Stimulated activated CD4-positive, alpha-beta T cell treated with anti-CD3 and anti-CD28 coated beads, Interleukin-12 subunit alpha, Interleukin-12 subunit beta, amount 100 ng/mL, for 48 hours (primary cell): ENCODE measurements around the gene TBCA.

Experiments
- DNase-seq, 3 donors: peaks; one replicate each; pipeline ENCODE4 v3.0.0-alpha.2; 2020; ENCODE audit warnings: low read depth in 2 of 3, low spot score in 1 of 3

The TBCA gene, protein sequence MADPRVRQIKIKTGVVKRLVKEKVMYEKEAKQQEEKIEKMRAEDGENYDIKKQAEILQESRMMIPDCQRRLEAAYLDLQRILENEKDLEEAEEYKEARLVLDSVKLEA

DNA sequence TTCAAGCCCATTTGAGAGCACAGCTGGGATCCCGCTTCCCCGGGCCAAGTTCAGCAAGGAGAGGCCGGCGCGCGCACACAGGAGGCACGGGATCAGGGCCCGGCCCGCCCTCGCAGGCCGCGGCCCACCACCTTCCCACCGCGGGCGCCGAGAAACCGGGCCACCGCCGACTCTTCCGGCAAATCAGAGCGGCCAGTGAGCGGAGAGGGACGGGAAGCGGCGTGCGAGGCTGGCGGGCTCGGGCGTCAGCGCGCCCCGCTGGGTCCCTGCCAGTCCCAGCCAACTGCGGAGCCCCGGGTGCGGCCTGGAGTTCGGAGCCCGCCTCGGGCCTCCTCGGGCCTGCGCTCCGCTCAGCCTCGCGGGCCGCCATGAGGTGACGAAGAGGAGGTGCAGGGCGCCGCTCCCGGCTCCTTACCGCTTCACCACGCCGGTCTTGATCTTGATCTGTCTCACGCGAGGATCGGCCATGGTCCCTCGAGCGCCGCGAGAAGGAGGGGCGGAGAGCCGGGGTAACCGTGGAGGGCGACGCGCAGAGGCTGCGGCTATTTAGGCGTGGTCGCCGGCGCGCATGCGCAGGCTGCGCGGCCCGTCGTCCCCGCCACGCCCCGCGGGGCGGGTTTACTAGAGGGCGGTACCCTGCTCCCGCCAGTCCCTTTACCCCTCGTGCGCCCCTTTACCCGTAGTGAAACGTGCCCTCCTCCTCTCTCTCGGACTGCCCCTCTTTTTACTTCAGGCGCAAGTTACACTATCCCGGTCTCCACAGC lies at the start of gene TBCA:
Gene TBCA, minus strand, starts transcription at position 550 of the 764 bp plus-strand sequence. Its CDS starts 82 bp downstream, at position 468.
- DNase-seq, result peak; percentile 73 to 84 (median 73)

DNA sequence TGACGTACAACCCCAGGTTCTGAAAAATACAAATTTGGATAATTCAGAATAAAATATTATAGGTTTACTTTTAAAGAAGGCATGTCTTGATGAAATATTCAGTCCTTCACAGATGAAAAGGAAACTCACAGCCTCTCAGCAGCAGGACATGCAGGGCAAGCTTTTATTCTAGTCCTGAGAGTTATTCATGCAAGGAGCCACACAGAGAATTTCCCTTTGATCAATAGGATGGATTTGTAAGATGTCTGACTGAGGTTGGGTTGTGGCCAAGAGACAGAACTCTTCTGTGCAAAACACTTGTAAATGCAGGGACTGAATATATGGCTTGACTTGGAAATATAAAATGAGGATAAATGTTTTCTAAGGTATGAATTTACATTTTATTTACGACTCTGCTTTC lies 48.8 kb upstream of the TBCA start:
- no peak for DNase-seq

DNA sequence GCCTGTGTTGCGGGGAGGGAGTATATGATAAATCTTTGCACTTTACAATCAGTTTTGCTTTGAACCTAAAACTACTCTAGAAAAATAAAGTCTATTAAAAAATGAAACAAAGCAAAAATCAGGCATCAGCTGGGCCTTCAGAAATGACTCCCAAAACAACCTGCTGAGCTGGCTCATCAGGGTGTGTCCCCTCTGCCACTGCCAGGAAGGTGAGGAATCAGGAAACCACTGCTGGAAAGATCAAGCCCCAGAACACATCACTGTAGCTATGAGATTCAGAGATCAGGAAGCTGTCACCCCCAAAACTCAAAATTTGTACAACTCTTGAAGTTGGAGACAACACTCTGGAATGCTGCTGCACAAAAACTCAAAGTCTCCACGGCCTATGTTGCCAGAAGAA lies 40.5 kb upstream of the TBCA start:
- no peak for DNase-seq

DNA sequence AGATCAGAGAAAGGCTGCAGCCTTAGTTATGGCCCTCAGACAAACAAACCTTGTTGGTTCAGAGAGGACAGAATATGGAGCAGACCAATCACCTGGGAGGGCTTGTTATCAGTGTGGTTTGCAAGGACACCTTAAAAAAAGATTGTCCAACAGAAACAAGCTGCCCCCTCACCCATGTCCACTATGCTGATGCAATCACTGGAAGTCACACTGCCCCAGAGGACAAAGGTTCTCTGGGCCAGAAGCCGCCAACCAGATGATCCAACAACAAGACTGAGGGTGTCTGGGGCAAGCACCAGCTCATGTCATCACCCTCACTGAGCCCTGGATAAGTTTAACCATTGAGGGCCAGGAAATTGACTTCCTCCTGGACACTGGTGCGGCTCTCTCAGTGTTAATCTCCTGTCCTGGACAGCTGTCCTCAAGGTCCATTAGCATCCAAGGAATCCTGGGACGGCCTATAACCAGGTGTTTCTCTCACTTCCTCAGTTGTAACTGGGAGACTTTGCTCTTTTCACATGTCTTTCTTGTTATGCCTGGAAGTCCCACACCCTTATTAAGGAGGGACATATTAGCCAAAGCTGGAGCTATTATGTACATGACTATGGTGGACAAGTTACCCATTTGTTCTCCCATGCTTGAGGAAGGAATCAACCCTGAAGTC lies 36.9 kb upstream of the TBCA start:
- no peak for DNase-seq

DNA sequence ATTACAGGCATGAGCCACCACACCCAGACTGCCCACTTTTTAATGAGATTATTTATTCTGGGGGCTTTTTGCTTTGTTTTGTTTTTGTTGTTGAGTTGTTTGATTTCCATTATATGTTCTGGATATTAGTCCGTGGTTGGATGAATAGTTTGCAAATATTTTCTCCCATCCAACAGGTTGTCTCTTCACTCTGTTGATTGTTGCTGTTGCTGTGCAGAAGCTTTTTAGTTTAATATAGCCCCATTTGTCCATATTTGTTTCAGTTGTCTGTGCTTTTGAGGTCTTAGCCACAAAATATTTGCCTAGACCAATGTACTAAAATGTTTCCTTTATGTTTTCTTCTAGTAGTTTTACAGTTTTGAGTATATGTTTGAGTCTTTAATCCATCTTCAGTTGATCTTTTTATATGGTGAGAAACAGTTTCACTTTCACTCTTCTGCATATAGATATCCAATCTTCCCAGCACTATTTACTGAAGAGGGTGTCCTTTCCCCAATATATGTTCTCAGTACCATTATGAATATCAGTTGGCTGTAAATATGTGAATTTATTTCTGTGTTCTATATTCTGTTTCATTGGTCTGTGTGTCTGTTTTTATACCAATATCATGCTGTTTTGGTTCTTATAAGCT lies 30.2 kb upstream of the TBCA start:
- DNase-seq, result no peak

DNA sequence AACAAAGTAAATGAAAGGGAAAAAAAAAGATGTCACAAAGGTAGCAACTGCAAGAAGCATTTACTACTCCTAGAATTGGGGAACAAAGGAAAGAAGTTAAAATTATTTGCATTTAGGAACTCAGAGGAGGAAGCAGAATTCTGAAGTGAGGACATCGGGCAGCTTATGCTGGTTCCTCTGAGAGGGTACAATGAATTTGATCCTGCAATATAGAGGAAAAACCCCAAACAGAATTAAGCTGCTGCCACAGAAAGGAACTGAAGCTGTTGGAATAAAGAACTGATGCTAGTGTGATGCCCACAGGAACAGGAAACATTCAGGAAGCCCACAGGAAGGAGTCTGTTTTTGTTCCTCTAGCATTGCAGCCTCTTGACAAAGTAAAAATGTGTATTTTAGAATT lies 22.3 kb upstream of the TBCA start:
- DNase-seq, result no peak

DNA sequence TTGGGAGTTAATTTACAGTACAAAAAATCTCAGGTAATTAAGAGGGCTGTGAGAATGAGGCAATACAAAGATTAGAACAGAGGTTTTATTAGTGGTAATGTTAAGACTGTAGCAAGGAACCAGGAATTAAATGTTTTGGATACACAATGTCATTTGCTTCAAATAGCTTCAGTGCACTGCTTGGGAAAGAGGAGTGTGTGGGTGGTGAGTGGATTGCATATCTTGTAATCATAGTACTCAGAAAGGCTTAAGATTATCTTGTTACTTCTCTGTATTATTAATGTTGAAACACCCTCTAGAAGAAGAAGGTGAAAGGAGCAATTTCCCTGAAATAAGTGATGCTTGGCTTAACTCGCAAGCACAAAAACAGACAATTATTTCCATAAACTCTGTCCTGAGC lies 21.0 kb upstream of the TBCA start:
- no peak for DNase-seq

DNA sequence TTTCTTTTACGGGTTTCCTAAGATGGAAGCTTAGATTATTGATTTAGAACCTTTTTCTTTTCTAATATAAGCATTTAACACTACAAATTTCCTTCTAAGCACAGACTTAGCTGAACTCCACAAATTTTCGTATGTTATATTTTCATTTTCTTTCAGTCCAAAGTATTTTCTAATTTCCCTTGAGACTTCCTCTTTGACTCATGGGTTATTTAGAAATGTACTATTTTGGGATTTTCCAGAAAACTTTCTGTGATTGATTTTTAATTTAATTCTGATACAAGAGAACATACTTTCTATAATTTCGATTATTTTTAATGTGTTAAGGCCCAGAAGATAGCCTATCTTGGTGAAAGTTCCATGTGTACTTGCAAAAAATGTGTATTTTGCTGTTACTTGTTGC lies 19.7 kb upstream of the TBCA start:
- no peak for DNase-seq

DNA sequence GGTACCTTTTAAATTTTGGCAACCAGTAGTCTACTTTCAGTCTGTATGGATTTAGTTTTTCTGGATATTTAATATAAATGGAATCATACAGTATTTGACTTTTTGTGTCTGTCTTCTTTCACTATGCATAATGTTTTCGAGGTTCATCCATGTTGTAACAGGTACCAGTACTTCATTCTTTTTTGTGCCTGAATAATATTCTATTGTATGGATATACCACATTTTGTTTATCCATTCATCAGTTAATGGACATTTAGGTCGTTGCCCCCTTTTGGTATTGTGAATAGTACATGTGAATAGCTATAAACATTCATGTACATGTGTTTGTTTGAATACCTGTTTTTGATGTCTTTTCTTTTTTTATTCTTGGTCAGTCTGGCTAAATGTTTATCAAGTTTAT lies 19.1 kb upstream of the TBCA start:
- DNase-seq, result no peak

DNA sequence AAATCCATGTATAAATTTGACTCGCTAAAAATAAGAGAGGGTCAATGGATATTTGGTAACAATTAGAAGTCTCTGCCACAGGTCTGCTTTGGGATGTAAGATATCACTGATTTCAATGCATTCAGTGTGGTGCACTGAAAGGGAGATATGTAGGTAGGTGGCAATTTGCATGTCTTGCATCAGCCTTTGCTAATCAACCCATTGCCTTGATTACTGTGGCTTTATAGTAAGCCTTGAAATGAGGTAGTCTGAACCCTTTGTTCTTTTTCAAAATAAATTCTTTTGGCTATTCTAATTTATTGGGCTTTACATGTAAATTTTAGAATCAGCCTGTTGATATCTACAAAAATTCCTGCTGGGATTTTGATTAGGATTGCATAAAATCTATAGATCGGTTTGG lies 15.8 kb upstream of the TBCA start:
- DNase-seq, result no peak

DNA sequence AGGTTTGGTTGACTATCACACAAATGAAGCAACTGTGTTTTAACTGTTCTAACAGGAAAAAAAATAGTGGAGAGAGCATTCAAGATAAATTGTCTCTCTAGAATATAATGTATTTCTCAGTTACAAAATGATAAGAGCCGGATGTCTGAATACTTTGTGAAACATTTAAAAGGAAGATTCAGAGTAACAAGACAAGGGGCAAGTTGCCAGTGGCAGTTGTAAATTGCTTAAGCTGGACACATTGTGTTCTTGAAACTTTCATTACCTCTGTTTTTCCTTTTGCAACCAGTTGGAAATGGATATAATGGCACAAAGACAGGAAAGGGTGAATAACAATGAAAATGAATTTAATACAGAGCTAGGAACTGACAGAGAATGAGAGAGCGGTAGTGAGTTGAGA lies 15.2 kb upstream of the TBCA start:
- DNase-seq, result no peak

DNA sequence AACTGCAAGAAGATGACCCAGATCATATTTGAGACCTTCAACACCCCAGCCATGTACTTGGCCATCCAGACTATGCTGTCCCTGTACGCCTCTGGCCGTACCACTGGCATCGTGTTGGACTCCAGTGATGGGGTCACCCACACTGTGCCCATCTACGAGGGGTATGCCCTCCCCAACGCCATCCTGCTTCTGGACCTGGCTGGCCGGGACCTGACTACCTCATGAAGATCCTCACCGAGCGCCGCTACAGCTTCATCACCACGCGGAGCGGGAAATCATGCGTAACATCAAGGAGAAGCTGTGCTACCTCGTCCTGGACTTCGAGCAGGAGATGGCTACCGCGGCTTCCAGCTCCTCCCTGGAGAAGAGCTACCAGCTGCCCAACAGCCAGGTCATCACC lies 9.1 kb upstream of the TBCA start:
- DNase-seq, result no peak

DNA sequence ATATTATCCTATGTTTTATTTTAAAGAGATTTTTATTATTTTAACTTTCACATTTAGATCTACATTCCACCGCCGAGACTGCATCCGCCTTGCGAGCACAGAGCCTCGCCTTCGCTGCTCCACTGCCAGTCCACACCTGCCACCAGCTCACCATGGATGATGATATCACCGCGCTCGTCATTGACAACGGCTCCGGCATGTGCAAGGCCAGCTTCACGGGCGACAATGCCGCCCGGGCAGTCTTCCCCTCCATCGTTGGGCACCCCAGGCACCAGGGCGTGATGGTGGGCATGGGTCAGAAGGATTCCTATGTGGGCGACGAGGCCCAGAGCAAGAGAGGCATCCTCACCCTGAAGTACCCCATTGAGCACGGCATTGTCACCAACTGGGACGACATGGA lies 8.6 kb upstream of the TBCA start:
- DNase-seq, result no peak

DNA sequence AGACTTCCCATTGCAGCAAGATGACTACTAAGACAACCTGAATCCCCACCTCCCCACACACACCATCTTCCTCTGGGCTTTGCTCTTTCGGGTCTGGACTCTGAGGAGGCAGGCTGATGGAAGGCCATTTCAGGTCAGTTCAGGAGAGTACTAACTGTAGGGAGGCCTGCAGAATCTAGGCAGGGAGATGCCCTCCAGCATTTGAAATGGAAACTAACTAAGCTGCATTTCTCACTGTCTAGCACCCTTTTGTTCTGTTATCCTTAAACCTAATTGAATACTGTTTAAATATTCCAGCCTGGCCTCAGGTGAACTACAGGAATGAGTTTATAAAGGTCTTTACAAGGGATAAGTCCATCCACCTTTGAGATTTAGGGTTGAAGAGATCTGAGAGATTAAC lies 4.9 kb upstream of the TBCA start:
- no peak for DNase-seq

DNA sequence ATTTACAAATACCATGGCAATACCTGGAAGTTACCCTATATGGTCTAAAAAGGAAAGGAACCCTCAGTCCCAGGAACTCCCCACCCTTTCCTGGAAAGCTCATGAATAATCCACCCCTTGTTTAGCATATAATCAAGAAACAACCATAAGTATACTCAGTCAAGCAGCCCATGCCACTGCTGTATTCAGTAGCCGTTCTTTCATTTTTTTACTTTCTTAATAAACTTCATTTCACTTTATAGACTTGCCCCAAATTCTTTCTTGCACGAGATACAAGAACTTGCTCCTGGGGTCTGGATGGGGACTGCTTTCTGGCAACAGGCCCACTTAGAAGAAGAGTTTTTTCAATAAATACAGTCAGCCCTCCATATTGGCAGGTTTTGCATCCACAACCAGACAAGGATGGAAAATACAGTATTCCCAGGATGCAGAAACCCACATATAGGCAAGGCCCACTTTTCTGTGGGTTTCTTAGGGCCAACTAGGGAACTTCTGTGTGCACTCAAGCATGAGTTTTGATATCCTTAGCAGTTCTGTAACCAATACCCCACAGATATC lies 2.8 kb upstream of the TBCA start:
- DNase-seq, result no peak

DNA sequence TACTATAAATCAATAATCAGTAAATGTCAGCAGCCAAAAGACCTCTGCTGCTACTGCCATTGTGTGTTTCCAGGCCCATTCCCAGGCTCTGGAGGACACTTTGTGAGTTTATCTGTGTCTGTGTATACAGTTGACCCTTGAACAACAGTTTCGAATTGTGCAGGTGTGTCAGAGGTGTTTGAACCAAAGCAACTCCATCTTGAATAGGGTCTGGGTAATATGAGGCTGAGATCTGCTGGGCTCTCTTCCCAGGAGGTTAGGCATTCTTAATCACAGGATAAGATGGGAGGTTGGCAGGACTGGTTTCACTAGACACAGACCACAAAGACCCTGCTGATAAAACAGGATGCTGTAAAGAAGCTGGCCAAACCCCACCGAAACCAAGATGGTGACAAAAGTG lies 2.3 kb upstream of the TBCA start:
- DNase-seq, result no peak

DNA sequence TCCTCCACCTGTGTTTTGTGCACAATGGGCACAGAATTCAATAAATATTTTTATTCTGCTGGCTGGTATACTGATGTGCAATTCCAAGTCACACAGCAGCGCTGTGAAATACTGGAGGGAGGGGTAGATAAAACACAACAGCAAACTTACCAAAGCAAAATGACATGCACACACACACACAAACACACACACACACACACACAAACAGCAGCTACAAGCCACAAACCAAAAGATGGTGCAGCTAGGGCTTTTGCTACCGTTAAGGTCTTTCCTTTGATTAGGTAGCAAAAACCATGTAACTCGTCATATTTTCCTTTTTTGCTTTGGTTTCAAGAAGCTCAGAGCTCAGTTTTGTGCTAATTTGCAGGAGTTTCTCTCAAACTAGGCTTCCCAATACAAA lies 1.8 kb upstream of the TBCA start:
- no peak for DNase-seq

DNA sequence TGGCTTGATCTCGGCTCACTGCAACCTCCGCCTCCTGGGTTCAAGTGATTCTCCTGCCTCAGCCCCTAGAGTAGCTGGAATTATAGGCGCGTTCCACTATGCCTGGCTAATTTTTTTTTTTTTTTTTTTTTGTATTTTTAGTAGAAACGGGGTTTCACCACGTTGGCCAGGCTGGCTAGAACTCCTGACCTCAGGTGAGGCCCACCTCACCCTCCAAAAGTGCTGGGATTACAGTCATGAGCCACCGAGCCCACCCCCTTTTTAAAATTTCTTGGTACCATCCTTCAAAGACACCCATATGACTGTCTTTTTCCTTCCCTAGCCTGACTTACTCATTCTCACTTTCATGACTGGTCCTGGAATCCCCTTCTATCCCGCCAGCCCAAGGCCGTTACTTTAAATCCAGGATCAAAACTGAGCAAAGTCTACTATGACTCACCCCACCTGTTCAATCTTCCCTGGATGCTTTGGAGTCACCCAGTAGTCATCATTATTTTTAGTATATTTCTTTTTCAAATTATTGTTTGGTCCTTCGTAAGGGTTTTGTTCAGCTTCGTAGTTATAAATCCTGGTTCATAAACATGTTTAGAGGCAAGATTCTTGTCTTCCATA lies 1.2 kb upstream of the TBCA start:
- DNase-seq, result no peak

DNA sequence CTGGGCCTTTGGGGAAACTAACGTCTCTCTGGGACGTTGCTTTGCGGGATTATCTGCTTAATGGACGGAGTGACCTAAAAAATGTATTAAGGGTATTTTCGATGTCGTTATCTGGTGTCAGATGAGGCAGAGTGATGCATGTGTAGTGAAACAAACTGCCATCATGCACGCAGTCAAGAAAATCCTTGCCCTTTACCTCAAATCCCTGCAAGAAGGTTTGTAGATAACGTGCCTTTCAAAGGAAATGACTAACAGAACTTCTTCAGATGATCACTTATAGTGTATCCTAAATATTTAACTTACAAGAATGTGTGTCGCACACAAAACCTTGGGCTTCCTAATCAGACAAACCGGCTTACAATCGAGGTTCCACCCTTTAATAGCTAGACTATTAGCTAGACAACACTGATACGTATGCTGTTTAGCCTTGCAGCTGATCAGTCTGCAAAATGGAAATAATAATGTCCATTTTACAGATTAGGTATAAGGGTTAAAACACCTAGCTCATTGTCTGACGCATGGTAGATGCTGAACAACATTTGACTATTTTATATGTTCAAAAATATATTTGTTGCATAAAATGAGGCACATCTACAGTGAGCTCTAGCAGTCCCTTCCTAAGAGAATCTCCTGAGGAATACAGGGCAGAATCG lies 541 bp upstream of the TBCA start:
- DNase-seq, result no peak

DNA sequence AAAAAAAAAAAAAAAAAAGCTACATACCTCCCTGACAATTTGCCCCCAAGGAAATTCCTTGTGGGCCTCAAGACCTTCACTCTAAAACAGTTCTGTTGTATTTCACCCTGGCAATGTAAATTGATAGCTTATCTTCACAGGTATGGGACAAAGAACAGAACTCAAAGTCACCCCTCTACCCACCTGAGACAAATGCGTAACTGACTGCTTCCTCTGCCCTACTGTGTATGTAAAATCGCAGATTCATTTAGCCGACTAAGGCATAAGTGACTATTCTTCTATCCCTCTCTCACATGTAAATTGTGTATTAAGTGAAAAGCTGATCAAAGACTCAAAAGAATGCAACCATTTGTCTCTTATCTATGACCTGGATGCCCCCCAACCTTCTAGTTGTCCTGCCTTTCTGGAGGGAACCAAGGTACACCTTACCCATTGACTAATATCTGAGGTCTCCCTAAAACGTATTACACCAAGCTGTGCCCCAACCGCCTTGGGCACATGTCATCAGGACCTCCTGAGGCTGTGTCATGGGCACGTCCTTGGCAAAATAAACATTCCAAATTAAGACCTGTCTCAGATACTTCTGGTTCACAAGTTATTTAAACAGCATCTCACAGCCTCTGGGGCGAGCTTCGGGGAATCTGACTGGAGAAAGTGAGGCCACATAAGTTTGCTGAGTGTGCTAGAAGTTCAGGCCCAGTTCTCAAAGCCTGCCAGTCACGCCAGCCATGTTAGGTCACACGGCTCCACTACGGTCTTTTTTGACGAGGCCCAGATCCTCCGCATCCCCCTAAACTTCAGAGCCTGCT lies 954 bp downstream of the TBCA start:
- DNase-seq, result peak in 2 of 3 donors; percentile 7 to 13
